HEK293T (cell line): Measurements from ENCODE around the gene KIAA1217.

Experiments used
- BHLHE40 ChIP-seq: fragments of 450-650 bp; IDR thresholded peaks from 2 replicates; pipeline ENCODE4 v1.6.1; 2016; ENCODE audit warnings: mild to moderate bottlenecking, moderate library complexity, borderline replicate concordance
- ELF4 ChIP-seq: fragments of 450-650 bp; IDR thresholded peaks from 2 replicates; pipeline ENCODE4 v1.6.1; 2017; ENCODE audit warnings: antibody characterized with exemption
- FOXA1 ChIP-seq: fragments of 450-650 bp; IDR thresholded peaks from 2 replicates; pipeline ENCODE4 v1.6.1; 2016; ENCODE audit warnings: mild to moderate bottlenecking
- FOXK2 ChIP-seq: fragments of 450-650 bp; IDR thresholded peaks from 2 replicates; pipeline ENCODE4 v1.6.1; 2016; ENCODE audit warnings: mild to moderate bottlenecking
- FOXM1 ChIP-seq: fragments of 450-650 bp; IDR thresholded peaks from 2 replicates; pipeline ENCODE4 v1.6.1; 2017; ENCODE audit warnings: mild to moderate bottlenecking, borderline replicate concordance
- HDGF ChIP-seq: fragments of 450-650 bp; IDR thresholded peaks from 2 replicates; pipeline ENCODE4 v1.6.1; 2017; ENCODE audit warnings: antibody characterized with exemption, borderline replicate concordance
- NFRKB ChIP-seq: fragments of 450-650 bp; IDR thresholded peaks from 2 replicates; pipeline ENCODE4 v1.6.1; 2016; ENCODE audit warnings: mild to moderate bottlenecking, moderate library complexity
- SP1 ChIP-seq: fragments of 450-650 bp; IDR thresholded peaks from 2 replicates; pipeline ENCODE4 v1.6.1; 2017
- SUZ12 ChIP-seq: fragments of 450-650 bp; IDR thresholded peaks from 2 replicates; pipeline ENCODE4 v1.6.1; 2016; ENCODE audit warnings: mild to moderate bottlenecking
- TARDBP ChIP-seq: fragments of 450-650 bp; IDR thresholded peaks from 2 replicates; pipeline ENCODE4 v1.6.1; 2016

DNA sequence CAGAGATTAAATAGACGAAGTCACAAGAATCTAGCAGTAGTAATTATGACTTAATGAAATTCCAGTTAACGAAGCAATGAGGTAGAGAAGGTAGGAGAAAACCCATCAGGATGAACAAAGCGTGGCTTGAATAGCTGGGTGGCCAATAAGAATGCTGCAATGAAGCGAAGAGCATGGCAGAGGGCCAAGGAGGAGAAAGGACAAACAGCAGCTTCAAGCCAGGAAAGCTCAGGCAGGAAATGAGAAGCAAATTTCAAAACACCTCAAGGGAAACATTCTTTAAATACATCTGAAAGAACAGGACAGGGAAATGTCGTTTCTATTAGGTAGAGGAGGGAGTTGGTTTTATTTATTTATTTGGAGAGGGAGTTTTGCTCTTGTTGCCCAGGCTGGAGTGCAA is 122.5 kb downstream of the KIAA1217 start:
- TF ChIP-seq BHLHE40 (no peak), TARDBP (no peak), NFRKB (no peak), HDGF (no peak), FOXM1 (no peak), FOXK2 (no peak), ELF4 (no peak), SP1 (no peak), SUZ12 (no peak), FOXA1 (no peak)
